ENCODE measurements around the gene HMGCS1.
"Not testable (repeated sequence)": the region's sequence is repeated elsewhere in the genome, so short reads cannot be mapped to it uniquely, and the experiment has no call there.

HMGCS1 gene

DNA sequence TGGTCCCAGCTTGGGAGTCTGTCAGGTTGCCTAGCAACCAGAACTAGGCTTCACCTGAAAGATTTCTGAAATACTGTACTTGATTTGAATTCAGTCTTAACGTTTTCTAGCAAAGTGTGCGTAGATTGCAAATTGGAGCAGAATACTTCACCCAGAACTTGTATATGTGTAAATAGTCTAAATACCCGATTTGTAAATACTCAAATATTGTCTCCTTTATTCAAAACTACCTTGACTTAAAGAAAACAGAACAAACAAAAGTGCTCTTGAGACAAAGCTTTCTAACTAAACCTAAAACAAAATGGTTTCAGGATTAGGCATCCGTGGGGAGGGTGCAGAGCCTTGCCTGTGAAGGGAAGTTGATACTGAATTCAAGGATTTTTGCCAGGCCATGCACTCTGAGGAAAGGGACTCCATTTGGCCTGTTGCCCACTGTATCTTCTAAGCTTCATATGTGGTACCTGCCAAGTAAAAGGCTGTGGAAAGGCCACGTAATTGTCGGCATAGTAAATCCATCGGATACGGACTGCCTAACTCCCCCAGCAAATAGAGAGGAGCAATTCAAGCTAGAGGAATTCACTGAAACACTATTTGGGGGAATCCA, 744 bp upstream of the HMGCS1 start:
- TF ChIP-seq, protein P1, sequence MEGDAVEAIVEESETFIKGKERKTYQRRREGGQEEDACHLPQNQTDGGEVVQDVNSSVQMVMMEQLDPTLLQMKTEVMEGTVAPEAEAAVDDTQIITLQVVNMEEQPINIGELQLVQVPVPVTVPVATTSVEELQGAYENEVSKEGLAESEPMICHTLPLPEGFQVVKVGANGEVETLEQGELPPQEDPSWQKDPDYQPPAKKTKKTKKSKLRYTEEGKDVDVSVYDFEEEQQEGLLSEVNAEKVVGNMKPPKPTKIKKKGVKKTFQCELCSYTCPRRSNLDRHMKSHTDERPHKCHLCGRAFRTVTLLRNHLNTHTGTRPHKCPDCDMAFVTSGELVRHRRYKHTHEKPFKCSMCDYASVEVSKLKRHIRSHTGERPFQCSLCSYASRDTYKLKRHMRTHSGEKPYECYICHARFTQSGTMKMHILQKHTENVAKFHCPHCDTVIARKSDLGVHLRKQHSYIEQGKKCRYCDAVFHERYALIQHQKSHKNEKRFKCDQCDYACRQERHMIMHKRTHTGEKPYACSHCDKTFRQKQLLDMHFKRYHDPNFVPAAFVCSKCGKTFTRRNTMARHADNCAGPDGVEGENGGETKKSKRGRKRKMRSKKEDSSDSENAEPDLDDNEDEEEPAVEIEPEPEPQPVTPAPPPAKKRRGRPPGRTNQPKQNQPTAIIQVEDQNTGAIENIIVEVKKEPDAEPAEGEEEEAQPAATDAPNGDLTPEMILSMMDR (IDR thresholded peaks at IDR 0.05; ENCODE audit: low read depth, low read length): no peak
- no peak for DNase-seq (ENCODE audit: extremely low read depth, low read depth)

DNA sequence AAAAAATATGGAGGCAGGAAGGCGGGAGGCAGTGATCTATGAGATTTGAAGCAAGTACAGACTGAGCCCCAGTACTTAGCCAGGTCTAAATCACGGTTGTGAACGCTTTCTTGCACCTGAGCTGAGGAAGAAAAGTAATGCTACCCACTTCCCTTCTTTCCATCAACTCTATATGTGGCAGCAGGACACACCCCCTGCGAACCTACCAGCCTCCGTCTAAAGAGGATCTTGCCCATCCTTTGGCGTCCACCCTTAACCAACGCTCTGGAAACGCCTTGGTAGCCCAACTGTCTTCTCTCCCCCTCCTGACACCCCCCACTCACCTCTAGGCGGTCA, 545 bp downstream of the HMGCS1 start:
- TF ChIP-seq, protein P1 (IDR thresholded peaks at IDR 0.05; ENCODE audit: low read depth, low read length): no peak
- no peak for DNase-seq (ENCODE audit: extremely low read depth, low read depth)

DNA sequence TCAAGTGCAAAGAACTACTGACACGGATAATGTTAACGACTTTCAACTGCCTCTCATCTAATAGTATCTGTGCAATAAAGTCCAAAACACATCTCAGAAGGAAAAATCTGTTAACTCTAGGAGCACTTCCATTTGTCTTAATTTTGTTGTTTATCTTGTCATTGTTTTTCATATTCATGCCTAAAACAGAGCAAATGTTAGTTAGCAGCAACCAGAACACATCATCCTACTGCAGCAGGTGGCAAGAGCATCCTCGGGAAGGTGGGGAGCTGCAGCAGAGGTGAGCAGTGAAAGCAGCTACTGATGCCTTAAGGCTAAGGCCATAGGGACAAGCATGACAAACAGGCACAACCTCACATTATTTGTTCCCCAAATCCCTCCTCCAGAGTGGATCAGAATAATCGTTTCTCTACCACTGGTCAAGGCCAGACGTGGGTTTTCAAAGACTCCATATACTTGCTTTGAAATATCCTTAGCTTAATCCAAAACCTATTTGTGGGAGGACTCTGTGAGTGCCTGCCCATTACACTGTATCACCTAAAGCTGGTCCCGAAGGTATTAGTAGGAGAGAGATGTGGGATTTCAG, 1.0 kb downstream of the HMGCS1 start:
- TF ChIP-seq, protein P1 (IDR thresholded peaks at IDR 0.05; ENCODE audit: low read depth, low read length): no peak
- DNase-seq (ENCODE audit: extremely low read depth, low read depth): no peak

DNA sequence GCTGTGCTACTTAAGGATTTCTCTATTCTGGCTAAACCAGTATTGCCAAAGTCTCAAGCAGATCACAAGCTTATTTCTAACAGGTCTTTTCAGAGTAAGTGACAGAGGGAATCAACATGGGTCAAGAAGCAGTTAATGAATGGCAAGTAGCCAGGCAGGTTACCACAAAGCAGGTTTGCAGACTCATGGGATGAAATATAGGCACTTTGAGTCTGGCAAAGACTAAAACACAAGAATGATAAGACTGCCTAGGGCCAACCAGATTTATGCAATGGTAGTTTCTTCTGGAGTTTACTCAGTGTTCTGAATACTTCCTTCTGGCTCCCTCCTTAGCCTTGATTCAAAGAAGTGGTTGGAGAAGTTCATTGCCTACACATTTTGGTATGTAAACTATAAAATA, 3.6 kb downstream of the HMGCS1 start:
- TF ChIP-seq, protein P1 (IDR thresholded peaks at IDR 0.05; ENCODE audit: low read depth, low read length): no peak
- no peak for DNase-seq (ENCODE audit: extremely low read depth, low read depth)

- TF ChIP-seq, protein P1 (IDR thresholded peaks at IDR 0.05; ENCODE audit: low read depth, low read length): no peak
- no peak for DNase-seq (ENCODE audit: extremely low read depth, low read depth)
These were observed 4.1 kb downstream of the HMGCS1 start for GRCh38 chr5:43309122-43309521.

DNA sequence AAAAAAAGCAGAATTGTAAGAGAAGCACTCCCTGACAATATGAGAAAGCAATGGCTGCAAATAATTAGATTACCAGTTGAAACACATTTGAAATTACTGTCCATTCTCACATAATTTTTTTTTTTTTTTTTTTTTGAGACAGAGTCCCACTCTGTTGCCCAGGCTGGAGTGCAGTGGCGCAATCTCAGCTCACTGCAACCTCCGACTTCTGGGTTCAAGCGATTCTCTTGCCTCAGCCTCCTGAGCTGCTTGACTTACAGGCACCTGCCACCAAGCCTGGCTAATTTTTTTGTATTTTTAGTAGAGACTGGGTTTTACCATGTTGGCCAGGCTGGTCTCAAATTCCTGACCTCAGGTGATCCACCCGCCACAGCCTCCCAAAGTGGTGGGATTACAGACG, 6.3 kb downstream of the HMGCS1 start:
- DNase-seq (ENCODE audit: extremely low read depth, low read depth): not testable (repeated sequence)

GRCh38 chr5:43305948-43306565, 7.2 kb downstream of the HMGCS1 start:
- TF ChIP-seq, protein P1 (IDR thresholded peaks at IDR 0.05; ENCODE audit: low read depth, low read length): peak; percentile 62
- peak; percentile 31 for DNase-seq (ENCODE audit: extremely low read depth, low read depth)

DNA sequence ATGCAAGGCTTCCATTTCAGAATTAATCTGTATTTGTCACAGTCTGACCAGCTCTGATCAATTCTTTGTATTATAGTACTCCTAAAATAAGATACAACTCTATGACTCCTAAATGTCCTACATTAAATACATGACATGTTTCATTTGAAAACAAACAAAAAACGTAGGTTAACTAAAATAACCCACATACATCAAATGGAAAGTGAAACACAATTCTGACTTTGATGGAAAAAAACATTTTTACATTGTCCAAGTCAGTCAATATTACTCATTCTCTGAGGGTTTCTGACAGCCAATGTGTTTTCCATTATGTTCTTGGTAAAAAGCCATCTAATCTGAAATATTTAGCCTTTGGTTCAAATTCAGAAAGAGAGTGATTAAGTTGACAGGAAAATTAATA, 8.7 kb downstream of the HMGCS1 start:
- no peak for DNase-seq (ENCODE audit: extremely low read depth, low read depth)
- TF ChIP-seq, protein P1 (IDR thresholded peaks at IDR 0.05; ENCODE audit: low read depth, low read length): no peak

Measured in AG09319 (cell line).